Gastrocnemius medialis (tissue), 4 donors: ENCODE data around the gene POM121C.

Source experiments
- POLR2A ChIP-seq, 2 donors: fragments of 450-650 bp; IDR thresholded peaks; one replicate each; pipeline ENCODE4 v1.6.1; 2017; ENCODE audit warnings: antibody characterized with exemption in 2 of 2, mild to moderate bottlenecking in 2 of 2, moderate library complexity in 2 of 2
- TF ChIP-seq, protein P1 (sequence below), 5 experiments: fragments of 450-650 bp in 3 of 5; fragments of 200-600 bp in 2 of 5; sonication (generic) in 2 of 5; IDR thresholded peaks in 4 of 5; conservative IDR thresholded peaks in 1 of 5; 1 replicate in 4 of 5; 2 replicates in 1 of 5; pipeline ENCODE4 v1.5.1; 2016 to 2019; ENCODE audit warnings: antibody characterized with exemption in 5 of 5, mild to moderate bottlenecking in 3 of 5, moderate library complexity in 3 of 5

DNA sequence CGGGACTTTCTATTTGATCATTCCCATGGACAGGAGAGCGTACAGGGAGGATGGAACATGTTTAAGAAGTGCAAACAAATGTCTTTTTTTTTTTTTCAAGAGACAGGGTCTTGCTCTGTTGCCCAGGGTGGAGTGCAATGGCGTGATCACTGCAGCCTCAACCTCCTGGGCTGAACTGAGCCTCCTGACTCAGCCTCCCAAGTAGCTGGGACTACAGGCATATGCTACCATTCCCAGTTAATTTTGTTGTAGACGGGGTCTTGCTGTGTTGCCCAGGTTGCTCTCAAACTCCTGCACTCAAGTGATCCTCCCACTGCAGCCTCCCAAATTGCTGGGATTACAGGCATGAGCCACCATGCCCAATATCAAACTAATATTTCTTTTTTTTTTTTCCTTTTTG is 46.5 kb upstream of the POM121C start:
- TF ChIP-seq POLR2A (IDR thresholded peaks at IDR 0.05) = no peak
- TF ChIP-seq, protein P1, sequence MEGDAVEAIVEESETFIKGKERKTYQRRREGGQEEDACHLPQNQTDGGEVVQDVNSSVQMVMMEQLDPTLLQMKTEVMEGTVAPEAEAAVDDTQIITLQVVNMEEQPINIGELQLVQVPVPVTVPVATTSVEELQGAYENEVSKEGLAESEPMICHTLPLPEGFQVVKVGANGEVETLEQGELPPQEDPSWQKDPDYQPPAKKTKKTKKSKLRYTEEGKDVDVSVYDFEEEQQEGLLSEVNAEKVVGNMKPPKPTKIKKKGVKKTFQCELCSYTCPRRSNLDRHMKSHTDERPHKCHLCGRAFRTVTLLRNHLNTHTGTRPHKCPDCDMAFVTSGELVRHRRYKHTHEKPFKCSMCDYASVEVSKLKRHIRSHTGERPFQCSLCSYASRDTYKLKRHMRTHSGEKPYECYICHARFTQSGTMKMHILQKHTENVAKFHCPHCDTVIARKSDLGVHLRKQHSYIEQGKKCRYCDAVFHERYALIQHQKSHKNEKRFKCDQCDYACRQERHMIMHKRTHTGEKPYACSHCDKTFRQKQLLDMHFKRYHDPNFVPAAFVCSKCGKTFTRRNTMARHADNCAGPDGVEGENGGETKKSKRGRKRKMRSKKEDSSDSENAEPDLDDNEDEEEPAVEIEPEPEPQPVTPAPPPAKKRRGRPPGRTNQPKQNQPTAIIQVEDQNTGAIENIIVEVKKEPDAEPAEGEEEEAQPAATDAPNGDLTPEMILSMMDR (IDR thresholded peaks at IDR 0.05 in 4 of 5, conservative IDR thresholded peaks at IDR 0.05 in 1 of 5) = no peak
